SW480 (cell line): ENCODE data around the gene CAB39.

Experiments used
- DNase-seq: peaks from one replicate; pipeline ENCODE4 v3.0.0-alpha.2; 2016; ENCODE audit warnings: low spot score

Gene CAB39

GRCh38 chr2:230863442-230864121, 150.9 kb downstream of the CAB39 start:
- no peak for DNase-seq

DNA sequence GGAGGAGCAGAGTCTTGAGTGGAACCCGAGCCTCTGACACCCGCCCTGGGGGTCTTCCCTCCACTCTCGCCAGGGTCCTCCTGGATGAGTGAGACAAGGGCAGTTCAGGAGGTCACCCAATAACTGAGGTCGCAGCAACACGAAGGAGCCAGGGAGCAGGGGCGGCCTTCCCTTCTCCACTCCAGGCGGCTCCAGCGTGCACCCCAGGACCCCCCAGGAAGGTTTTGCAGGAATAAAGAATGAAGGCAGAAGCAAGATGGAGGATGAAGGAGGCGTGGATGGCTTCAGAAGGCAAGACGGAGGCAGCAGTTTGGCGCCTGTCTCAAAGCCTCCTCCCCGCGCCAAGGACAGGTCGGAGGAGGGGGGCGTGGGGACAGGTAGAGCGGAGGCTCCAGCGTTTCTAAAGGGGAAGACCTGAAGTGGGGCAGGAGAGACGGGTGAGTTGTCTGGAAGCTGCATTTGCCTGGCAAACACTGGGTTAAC, 151.5 kb downstream of the CAB39 start:
- DNase-seq = no peak

GRCh38 chr2:230864605-230865306, 152.1 kb downstream of the CAB39 start, which contains the start of gene ITM2C:
Gene ITM2C, plus strand, starts transcription at chr2:230864942. Its CDS starts 84 bp downstream, at chr2:230865026.
- DNase-seq = peak; percentile 53

- no peak for DNase-seq
These were observed 152.7 kb downstream of the CAB39 start for GRCh38 chr2:230865307-230865765.

GRCh38 chr2:230865766-230866755, 153.4 kb downstream of the CAB39 start:
- DNase-seq = peak; percentile 56

DNA sequence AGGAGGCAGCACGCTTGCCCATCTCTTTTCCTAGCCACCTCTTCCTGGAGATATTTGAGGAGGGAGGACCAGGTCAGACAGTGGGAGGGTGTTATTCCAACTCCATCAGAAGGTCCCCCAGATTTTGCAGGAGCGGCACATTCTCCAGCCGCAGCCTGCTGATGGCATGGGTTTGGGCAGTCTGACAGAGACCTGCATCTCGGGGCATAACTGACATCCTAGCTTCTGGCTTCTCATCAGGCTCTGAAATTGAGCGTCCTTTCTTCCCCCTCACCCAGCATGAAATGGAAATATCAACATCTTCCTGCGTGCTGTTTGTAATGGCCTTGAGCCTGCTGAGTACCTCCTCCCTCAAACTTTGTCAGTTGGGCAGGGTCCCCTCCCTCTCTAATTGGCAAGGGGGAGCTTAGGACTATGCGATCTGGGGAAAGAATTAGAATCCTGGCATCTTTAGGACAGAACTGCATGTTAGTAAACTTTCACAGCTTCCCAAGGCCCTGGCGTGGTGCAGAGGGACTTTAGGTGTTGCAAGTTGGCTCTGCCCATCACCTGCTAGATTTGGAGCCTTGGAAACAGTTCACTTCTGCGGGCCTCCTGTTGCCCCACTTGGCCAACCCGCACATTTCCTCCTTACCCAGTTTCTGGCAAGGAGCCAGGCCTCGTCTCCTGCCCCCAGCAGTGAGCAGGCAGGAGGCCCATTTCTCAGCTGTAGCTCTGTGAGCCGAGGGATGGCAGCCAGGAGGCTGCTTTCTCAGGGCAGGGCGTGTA, 154.3 kb downstream of the CAB39 start:
- no peak for DNase-seq

DNA sequence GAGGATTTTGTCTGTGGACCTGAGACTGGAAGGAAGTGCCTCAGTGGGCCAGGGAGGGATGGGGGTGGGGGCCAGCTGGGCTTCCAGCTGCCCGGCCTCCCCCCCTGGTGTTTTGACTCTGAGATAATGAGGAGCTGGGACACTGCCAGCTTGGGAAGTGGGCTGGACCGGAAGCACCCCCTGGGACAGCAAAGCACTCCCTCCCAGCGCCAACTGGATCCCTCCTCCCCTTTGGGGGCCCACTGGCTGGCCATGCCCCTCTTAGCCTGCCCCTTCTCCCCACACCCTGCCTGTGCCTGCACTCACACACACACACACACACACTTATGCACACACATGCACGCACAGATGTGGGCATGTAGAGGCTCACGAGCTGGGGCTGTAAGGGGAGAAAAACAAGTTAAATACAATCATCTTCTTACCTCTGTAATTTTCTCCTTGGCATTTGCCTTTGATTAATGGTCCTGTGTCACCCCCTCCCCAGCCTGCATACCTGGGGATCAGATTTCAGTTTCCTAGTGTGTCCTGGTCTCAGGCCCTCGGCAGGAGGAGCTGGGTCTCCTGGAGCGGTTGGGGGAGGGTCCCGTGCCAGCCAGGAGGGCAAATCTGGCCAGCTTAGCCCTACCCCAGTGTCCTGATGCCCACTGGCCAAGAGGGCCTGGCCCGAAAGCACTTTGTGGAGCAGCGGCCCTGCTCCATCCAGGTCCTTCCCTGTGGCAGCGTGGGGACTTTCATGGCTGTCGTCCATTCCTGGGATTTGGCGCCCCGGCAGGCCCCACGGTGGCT, 155.7 kb downstream of the CAB39 start:
- no peak for DNase-seq

- DNase-seq = no peak
These were observed 156.6 kb downstream of the CAB39 start for GRCh38 chr2:230868947-230869913.

- no peak for DNase-seq
These were observed 157.4 kb downstream of the CAB39 start for GRCh38 chr2:230869914-230870543.
